ENCODE results near the gene CACNB2.

CACNB2 gene

DNA sequence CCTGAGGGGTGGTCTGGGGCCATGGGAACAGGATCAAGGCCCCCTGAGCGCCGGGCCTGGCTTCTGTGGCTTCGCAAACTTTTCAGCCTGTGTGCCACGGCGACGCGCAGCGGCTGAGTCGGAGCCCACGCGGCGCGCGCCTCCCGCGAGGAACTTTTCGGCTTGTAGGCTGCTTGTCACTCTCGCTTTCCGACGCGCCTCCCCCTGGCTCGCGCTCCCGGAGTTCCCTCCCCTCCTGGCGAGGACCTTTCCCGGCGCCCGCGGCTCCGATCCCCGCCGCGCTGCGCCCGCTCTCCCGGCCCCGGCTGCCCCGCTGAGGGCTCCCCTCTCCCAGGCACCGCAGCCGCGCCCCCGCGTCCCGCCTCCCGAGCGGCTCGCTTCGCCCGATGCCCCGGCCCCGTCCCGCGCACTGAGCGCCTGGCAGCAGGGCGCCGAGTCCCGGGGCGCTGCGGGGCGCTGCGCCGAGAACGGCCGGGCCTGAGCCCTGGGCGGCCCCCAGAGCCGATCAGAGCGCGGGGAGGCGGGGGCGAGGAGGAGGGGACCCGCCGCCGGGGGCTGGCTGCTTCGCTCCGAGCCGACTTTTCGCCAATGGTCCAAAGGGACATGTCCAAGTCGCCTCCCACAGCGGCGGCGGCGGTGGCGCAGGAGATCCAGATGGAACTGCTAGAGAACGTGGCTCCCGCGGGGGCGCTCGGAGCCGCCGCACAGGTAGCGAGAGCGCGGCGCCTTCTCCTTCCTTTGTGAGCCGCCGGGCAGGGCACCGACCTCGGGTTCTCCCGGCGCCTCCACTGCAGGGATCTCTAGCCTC is at the start of gene CACNB2:
CACNB2 (plus strand) TSS at position 276 of the 808 bp plus-strand sequence.
- DNase-seq (ENCODE audit: low read depth) = no peak
- H3K4me3 ChIP-seq (ENCODE audit: low read depth, low read length) = peak within 1 kb of the TSS; percentile 58

GRCh38 chr10:18094332-18094731 is 45.9 kb upstream of the CACNB2 start:
- H3K4me3 ChIP-seq (ENCODE audit: low read depth, low read length) = no peak overlapping the region
- no peak for DNase-seq (ENCODE audit: low read depth)

DNA sequence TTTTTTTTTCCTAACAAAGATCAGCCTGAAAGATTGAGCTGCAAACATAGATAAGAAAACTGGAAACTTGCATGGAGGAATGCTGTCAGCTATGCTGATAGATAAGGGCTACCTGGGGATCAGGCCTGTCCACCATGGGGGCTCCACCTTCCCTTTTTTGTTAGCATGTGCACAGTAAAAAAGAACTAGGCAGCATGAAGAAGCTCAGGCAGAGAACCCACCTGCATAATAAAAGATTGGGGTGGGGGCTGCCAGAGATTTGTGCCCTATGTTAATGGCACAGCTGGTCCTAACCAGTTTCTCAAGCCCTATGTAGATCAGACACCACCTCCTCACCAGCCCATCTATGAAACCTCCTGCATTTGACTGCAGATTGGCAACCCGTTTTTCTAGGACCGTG is 45.4 kb upstream of the CACNB2 start:
- no peak for DNase-seq (ENCODE audit: low read depth)
- no peak overlapping the region for H3K4me3 ChIP-seq (ENCODE audit: low read depth, low read length)

GRCh38 chr10:18097524-18097923 is 42.7 kb upstream of the CACNB2 start:
- no peak for DNase-seq (ENCODE audit: low read depth)
- H3K4me3 ChIP-seq (ENCODE audit: low read depth, low read length) = no peak overlapping the region

- DNase-seq (ENCODE audit: low read depth) = no peak
- H3K4me3 ChIP-seq (ENCODE audit: low read depth, low read length) = no peak overlapping the region
These were observed 42.0 kb upstream of the CACNB2 start for GRCh38 chr10:18098201-18098600.

DNA sequence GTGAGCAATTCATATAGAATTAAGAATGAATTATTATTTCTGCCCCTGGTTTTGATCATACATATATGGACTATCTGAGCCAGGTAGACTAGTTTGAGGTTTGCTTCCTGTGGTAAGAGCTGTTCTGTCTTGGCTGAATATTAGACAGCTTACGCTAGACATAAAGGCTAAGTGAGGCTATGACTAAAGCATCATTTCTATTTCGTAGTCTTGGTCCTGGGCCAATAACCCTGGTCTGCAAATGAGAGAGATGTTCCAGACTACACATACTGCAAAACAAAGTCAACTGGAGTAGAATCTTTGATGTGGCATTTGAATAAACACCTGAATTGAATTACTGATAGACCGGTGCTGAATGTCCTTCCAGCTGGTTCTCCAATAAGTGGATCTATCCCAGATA is 40.8 kb upstream of the CACNB2 start:
- no peak overlapping the region for H3K4me3 ChIP-seq (ENCODE audit: low read depth, low read length)
- DNase-seq (ENCODE audit: low read depth) = peak; percentile 25

- no peak overlapping the region for H3K4me3 ChIP-seq (ENCODE audit: low read depth, low read length)
- DNase-seq (ENCODE audit: low read depth) = no peak
These were observed 39.6 kb upstream of the CACNB2 start for GRCh38 chr10:18100669-18101068.

DNA sequence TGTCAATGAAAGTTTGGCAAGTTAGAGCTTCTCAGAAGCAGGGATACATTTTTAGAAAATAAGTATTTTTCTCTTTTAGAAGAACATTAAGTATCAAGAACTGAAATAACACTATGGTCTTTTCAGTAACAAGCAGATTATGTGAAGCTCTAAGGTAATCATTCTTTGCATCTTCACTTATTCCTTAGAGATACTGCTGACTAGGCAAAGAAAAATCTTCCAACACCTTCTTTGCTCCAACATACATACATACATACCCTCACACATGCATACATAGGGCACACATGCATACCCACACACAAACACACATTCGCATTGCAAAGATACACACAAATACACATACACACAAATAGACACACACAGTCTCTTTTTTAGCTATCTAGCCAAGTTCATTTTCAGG is 37.8 kb upstream of the CACNB2 start:
- H3K4me3 ChIP-seq (ENCODE audit: low read depth, low read length) = no peak overlapping the region
- no peak for DNase-seq (ENCODE audit: low read depth)

GRCh38 chr10:18104223-18104872 is 35.9 kb upstream of the CACNB2 start:
- no peak overlapping the region for H3K4me3 ChIP-seq (ENCODE audit: low read depth, low read length)
- no peak for DNase-seq (ENCODE audit: low read depth)

DNA sequence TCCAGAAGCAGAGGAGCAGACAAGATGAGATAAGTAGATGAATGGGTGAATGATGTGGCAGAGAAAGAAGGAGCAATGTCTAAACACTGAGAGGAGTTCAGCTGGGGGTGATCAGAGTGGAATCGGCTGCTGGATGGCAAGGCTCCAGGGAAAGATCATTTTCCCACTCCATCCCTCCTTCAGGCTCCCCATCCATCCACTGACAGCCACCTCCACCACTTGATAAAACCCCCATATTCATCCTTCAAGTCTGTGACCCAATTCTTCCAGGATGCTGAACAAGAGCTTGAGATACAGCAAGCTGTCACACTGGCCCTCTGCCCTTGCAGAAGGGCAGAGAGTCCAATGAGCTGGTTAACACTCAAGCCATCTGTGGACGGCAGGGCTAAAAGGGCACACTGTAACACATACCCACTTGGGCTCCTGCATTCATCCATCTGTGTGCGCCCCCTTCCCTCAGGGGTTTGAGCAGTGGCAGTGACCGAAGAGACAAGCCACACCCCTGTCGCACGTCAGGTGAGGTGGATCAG is 30.8 kb upstream of the CACNB2 start:
- no peak for DNase-seq (ENCODE audit: low read depth)
- H3K4me3 ChIP-seq (ENCODE audit: low read depth, low read length) = no peak overlapping the region

DNA sequence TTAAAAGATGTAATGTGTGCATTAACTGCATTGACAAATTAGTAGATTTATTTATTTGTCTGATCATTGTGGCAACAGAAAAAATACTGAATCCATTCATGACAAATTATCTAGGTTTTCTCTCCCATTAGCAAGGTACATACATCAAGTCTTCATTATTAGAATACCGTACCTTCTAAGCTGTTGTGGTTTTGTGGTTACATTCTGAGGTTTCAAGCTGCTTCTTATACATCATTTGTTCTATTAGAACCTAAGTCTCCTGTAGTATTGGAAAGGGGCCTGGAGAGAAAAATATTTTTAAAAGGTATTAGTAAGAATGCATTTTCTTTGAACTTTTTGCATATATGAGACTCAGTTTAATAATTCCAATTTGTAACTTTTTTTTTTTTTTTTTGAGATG is 26.3 kb upstream of the CACNB2 start:
- DNase-seq (ENCODE audit: low read depth) = no peak

DNA sequence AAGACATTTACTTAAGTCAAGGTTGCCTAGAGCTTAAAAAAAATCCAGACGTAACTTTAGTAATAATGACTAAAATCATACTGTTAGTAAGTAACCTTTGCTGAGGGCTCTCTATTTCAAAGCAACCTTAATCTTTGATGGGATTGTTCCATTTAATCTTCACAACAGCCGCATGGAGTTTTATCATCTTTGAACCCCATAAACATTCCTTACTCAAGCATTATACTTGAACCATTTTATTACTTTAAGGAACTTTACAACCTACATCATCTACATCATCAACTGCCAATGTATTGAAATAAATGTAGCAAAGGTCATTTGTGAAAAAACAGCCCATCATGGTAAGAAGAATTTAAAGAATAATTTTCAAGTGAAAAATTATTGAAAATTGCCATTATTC is 22.9 kb upstream of the CACNB2 start:
- H3K4me3 ChIP-seq (ENCODE audit: low read depth, low read length) = no peak overlapping the region
- DNase-seq (ENCODE audit: low read depth) = no peak

More for the DNA sequence above, 26.3 kb upstream of the CACNB2 start:
- H3K4me3 ChIP-seq (ENCODE audit: low read depth, low read length) = no peak overlapping the region

- no peak overlapping the region for H3K4me3 ChIP-seq (ENCODE audit: low read depth, low read length)
- no peak for DNase-seq (ENCODE audit: low read depth)
These were observed 17.5 kb upstream of the CACNB2 start for GRCh38 chr10:18122753-18123152.

DNA sequence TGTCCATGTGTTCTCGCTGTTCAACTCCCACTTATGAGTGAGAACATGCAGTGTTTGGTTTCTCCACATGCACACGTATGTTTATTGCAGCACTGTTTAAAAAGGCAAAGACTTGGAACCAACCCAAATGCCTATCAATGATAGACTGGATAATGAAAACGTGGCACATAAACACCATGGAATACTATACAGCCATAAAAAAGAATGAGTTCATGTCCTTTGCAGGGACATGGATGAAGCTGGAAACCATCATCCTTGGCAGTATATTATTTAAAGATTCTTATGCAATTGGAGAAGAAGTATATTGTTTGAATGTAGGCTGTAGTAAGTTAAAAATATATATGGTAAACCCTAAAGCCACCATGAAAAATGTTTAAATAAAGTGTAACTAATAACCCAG is 7.2 kb upstream of the CACNB2 start:
- no peak for DNase-seq (ENCODE audit: low read depth)
- no peak overlapping the region for H3K4me3 ChIP-seq (ENCODE audit: low read depth, low read length)

DNA sequence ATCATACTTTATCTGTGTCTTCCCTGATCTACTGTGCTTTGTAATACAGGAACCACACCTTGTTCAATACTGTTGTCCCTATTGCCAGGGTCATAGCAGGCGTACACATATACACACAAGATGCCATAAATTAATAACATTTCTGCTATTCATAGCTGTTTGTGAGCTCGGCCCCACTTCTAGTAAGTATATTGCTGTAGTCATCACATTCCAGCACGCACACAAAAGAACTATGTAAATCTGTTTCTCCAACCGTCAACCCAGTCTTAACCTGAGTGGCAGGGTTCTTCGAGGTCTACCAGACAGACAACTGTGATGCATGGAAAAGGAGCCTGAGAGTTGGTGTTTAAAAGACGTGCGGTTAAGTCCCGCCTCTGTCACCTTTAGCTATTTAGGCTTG is 5.7 kb upstream of the CACNB2 start:
- DNase-seq (ENCODE audit: low read depth) = no peak

GRCh38 chr10:18134921-18135320 is 5.3 kb upstream of the CACNB2 start:
- no peak overlapping the region for H3K4me3 ChIP-seq (ENCODE audit: low read depth, low read length)
- DNase-seq (ENCODE audit: low read depth) = no peak

More for the DNA sequence above, 5.7 kb upstream of the CACNB2 start:
- no peak overlapping the region for H3K4me3 ChIP-seq (ENCODE audit: low read depth, low read length)

GRCh38 chr10:18136073-18136791 is 4.0 kb upstream of the CACNB2 start:
- no peak for DNase-seq (ENCODE audit: low read depth)

GRCh38 chr10:18137111-18137510 is 3.1 kb upstream of the CACNB2 start:
- DNase-seq (ENCODE audit: low read depth) = no peak
- H3K4me3 ChIP-seq (ENCODE audit: low read depth, low read length) = no peak overlapping the region

More at GRCh38 chr10:18136073-18136791, 4.0 kb upstream of the CACNB2 start:
- no peak overlapping the region for H3K4me3 ChIP-seq (ENCODE audit: low read depth, low read length)

- peak overlapping the region; percentile 58 for H3K4me3 ChIP-seq (ENCODE audit: low read depth, low read length)
- no peak for DNase-seq (ENCODE audit: low read depth)
These were observed 977 bp downstream of the CACNB2 start for GRCh38 chr10:18140957-18141845.

All from skeletal muscle cell (primary cell).